Activated CD4-positive, CD25-positive, alpha-beta regulatory T cell treated with anti-CD3 and anti-CD28 coated beads, Interleukin-2, amount 50 U/mL, for 24 hours (primary cell): Measurements from ENCODE around the gene PTPN22.
A peak's percentile ranks its signal among the peaks of the same experiment; 100 is the strongest.

Source experiments
- ATAC-seq, 2 donors: fragments of 150-1000 bp; cut with Tn5 transposase; one replicate each; pipeline ENCODE4 v1.10.0; 2021; ENCODE audit warnings: mild to moderate bottlenecking in 1 of 2, moderate library complexity in 1 of 2

Gene PTPN22

GRCh38 chr1:113846391-113847035, 25.0 kb downstream of the PTPN22 start:
- ATAC-seq, result no peak

- no peak for ATAC-seq
Observed at GRCh38 chr1:113836534-113836933, 35.0 kb downstream of the PTPN22 start.

GRCh38 chr1:113835686-113836290, 35.7 kb downstream of the PTPN22 start:
- ATAC-seq, result no peak

- ATAC-seq, result no peak
Observed at GRCh38 chr1:113834716-113835115, 36.8 kb downstream of the PTPN22 start.

- ATAC-seq, result no peak
Observed at GRCh38 chr1:113830039-113830438, 41.5 kb downstream of the PTPN22 start.

GRCh38 chr1:113821916-113822315, 49.6 kb downstream of the PTPN22 start:
- ATAC-seq, result peak; percentile 17 to 33

- no peak for ATAC-seq
Observed at GRCh38 chr1:113818578-113818977, 52.9 kb downstream of the PTPN22 start.

- ATAC-seq, result no peak
Observed at GRCh38 chr1:113813218-113813617, 58.3 kb downstream of the PTPN22 start.

GRCh38 chr1:113812661-113813135, 58.8 kb downstream of the PTPN22 start:
- ATAC-seq, result no peak

GRCh38 chr1:113811888-113812660, 59.4 kb downstream of the PTPN22 start, which contains the start of gene RSBN1:
TSS of gene RSBN1 (minus strand) at chr1:113812476. CDS start at chr1:113812412, 64 bp downstream.
- ATAC-seq, result peak; percentile 89 to 93

- peak in 1 of 2 donors; percentile 11 for ATAC-seq
Observed at GRCh38 chr1:113811156-113811887, 60.2 kb downstream of the PTPN22 start.

- ATAC-seq, result no peak
Observed at GRCh38 chr1:113809670-113810602, 61.6 kb downstream of the PTPN22 start.

- ATAC-seq, result peak in 1 of 2 donors; percentile 11
Observed at GRCh38 chr1:113808450-113809195, 62.9 kb downstream of the PTPN22 start.

- ATAC-seq, result no peak
Observed at GRCh38 chr1:113805639-113806038, 65.9 kb downstream of the PTPN22 start.

GRCh38 chr1:113805256-113805531, 66.3 kb downstream of the PTPN22 start:
- ATAC-seq, result no peak

GRCh38 chr1:113804421-113805255, 66.9 kb downstream of the PTPN22 start:
- ATAC-seq, result peak in 1 of 2 donors; percentile 47

GRCh38 chr1:113802367-113803007, 69.0 kb downstream of the PTPN22 start:
- ATAC-seq, result peak; percentile 65 to 70

GRCh38 chr1:113800487-113800886, 71.0 kb downstream of the PTPN22 start:
- ATAC-seq, result no peak

GRCh38 chr1:113797472-113797871, 74.0 kb downstream of the PTPN22 start:
- no peak for ATAC-seq
